Measurements from ENCODE around the gene GET4. TPM values are rescaled to one million over a fixed set of nuclear protein-coding genes. Genes with fewer than 3 reads are reported as not detected.

GET4 gene
- total and polyA plus RNA-seq, 2 of the 13 experiments (the other 11 are each of a cell fraction or from before 2014, with no cell fraction given): 28.2 to 35.2 TPM

GRCh38 chr7:927031-927671 is 50.8 kb downstream of the GET4 start (continued):
- TF ChIP-seq TAF1 (CRISPR knock-in tag; IDR thresholded peaks at IDR 0.05) (peak; percentile 23; the same call in 1 of the 2 replicates), ZNF607 (CRISPR knock-in tag; IDR thresholded peaks at IDR 0.05; ENCODE audit: borderline replicate concordance) (0 out of 2 replicates have a peak, but pooled peaks have one; percentile 14), LRRFIP1 (CRISPR knock-in tag; conservative IDR thresholded peaks at IDR 0.05) (no peak), ZNF263 (CRISPR knock-in tag; IDR thresholded peaks at IDR 0.05) (no peak; the same call in none of the 2 replicates), ETS1 (CRISPR knock-in tag; IDR thresholded peaks at IDR 0.05) (no peak), ZBTB7A (CRISPR knock-in tag; IDR thresholded peaks at IDR 0.05) (no peak), THAP8 (CRISPR knock-in tag; IDR thresholded peaks at IDR 0.05; ENCODE audit: borderline replicate concordance) (no peak), SCMH1 (CRISPR knock-in tag; IDR thresholded peaks at IDR 0.05; ENCODE audit: borderline replicate concordance) (no peak), MBNL3 (CRISPR knock-in tag; conservative IDR thresholded peaks at IDR 0.05) (no peak), ZNF556 (CRISPR knock-in tag; IDR thresholded peaks at IDR 0.05; ENCODE audit: borderline replicate concordance) (no peak), TBP (CRISPR knock-in tag; IDR thresholded peaks at IDR 0.05) (no peak), ZBTB26 (CRISPR knock-in tag; IDR thresholded peaks at IDR 0.05; ENCODE audit: borderline replicate concordance) (no peak)
- TF ChIP-seq, protein P1, sequence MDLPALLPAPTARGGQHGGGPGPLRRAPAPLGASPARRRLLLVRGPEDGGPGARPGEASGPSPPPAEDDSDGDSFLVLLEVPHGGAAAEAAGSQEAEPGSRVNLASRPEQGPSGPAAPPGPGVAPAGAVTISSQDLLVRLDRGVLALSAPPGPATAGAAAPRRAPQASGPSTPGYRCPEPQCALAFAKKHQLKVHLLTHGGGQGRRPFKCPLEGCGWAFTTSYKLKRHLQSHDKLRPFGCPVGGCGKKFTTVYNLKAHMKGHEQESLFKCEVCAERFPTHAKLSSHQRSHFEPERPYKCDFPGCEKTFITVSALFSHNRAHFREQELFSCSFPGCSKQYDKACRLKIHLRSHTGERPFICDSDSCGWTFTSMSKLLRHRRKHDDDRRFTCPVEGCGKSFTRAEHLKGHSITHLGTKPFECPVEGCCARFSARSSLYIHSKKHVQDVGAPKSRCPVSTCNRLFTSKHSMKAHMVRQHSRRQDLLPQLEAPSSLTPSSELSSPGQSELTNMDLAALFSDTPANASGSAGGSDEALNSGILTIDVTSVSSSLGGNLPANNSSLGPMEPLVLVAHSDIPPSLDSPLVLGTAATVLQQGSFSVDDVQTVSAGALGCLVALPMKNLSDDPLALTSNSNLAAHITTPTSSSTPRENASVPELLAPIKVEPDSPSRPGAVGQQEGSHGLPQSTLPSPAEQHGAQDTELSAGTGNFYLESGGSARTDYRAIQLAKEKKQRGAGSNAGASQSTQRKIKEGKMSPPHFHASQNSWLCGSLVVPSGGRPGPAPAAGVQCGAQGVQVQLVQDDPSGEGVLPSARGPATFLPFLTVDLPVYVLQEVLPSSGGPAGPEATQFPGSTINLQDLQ (CRISPR knock-in tag; IDR thresholded peaks at IDR 0.05): no peak
- TF ChIP-seq, protein P2, sequence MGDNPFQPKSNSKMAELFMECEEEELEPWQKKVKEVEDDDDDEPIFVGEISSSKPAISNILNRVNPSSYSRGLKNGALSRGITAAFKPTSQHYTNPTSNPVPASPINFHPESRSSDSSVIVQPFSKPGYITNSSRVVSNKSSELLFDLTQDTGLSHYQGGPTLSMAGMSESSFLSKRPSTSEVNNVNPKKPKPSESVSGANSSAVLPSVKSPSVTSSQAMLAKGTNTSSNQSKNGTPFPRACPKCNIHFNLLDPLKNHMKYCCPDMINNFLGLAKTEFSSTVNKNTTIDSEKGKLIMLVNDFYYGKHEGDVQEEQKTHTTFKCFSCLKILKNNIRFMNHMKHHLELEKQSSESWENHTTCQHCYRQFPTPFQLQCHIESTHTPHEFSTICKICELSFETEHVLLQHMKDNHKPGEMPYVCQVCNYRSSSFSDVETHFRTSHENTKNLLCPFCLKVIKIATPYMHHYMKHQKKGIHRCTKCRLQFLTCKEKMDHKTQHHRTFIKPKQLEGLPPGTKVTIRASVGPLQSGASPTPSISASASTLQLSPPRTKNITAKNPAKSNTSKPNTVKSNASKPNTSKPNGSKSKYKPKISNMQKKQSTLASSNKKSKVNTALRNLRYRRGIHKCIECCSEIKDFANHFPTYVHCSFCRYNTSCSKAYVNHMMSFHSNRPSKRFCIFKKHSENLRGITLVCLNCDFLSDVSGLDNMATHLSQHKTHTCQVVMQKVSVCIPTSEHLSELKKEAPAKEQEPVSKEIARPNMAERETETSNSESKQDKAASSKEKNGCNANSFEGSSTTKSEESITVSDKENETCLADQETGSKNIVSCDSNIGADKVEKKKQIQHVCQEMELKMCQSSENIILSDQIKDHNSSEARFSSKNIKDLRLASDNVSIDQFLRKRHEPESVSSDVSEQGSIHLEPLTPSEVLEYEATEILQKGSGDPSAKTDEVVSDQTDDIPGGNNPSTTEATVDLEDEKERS (CRISPR knock-in tag; IDR thresholded peaks at IDR 0.05): no peak

All from HepG2 (cell line).